Trophoblast cell (in vitro differentiated cells and primary cell): ENCODE results near the gene LPAR1.

ENCODE experiments used
- DNase-seq, 2 donors: peaks; one replicate each; pipeline ENCODE4 v3.0.0-alpha.2; 2016
- H2AFZ ChIP-seq: 2 replicates; pipeline ENCODE4 v1.6.1; 2013; ENCODE audit warnings: low read length, moderate library complexity, mild to moderate bottlenecking; ENCODE audit not compliant: insufficient read depth, poor library complexity
- H2AK5ac ChIP-seq: 2 replicates; pipeline ENCODE4 v1.6.1; 2013; ENCODE audit warnings: mild to moderate bottlenecking, low read length
- H2BK120ac ChIP-seq: 2 replicates; pipeline ENCODE4 v1.6.1; 2013; ENCODE audit warnings: low read length, mild to moderate bottlenecking, moderate library complexity; ENCODE audit not compliant: insufficient read depth, poor library complexity
- H2BK12ac ChIP-seq: 2 replicates; pipeline ENCODE4 v1.6.1; 2013; ENCODE audit warnings: mild to moderate bottlenecking, low read length, moderate library complexity
- H2BK5ac ChIP-seq: 2 replicates; pipeline ENCODE4 v1.6.1; 2013; ENCODE audit warnings: low read length, low read depth, moderate library complexity, mild to moderate bottlenecking; ENCODE audit not compliant: poor library complexity
- H3K14ac ChIP-seq: 2 replicates; pipeline ENCODE4 v1.6.1; 2013; ENCODE audit warnings: mild to moderate bottlenecking, low read length
- H3K18ac ChIP-seq: 2 replicates; pipeline ENCODE4 v1.6.1; 2013; ENCODE audit warnings: mild to moderate bottlenecking, low read length
- H3K23ac ChIP-seq: 2 replicates; pipeline ENCODE4 v1.6.1; 2013; ENCODE audit warnings: low read length
- H3K27ac ChIP-seq: 2 replicates; pipeline ENCODE4 v1.5.1; 2013; ENCODE audit warnings: low read depth, mild to moderate bottlenecking, inconsistent platforms, low read length, moderate library complexity
- H3K27me3 ChIP-seq: 2 replicates; pipeline ENCODE4 v1.6.1; 2013; ENCODE audit warnings: inconsistent platforms, mild to moderate bottlenecking, low read length, moderate library complexity; ENCODE audit not compliant: insufficient read depth
- H3K36me3 ChIP-seq, 2 experiments: 1 replicate in 1 of 2; 2 replicates in 1 of 2; pipeline ENCODE4 v1.6.1; 2013; ENCODE audit warnings: low read length in 2 of 2, mild to moderate bottlenecking in 2 of 2, moderate library complexity in 1 of 2; ENCODE audit not compliant: insufficient read depth in 2 of 2, control insufficient read depth in 1 of 2
- H3K4ac ChIP-seq: 2 replicates; pipeline ENCODE4 v1.6.1; 2013; ENCODE audit warnings: low read depth, mild to moderate bottlenecking, low read length, moderate library complexity
- H3K4me1 ChIP-seq, 2 experiments: 1 replicate in 1 of 2; 2 replicates in 1 of 2; pipeline ENCODE4 v1.6.1; 2013; ENCODE audit warnings: low read length in 2 of 2, mild to moderate bottlenecking in 2 of 2, moderate library complexity in 1 of 2; ENCODE audit not compliant: insufficient read depth in 2 of 2, control insufficient read depth in 1 of 2
- H3K4me2 ChIP-seq: 2 replicates; pipeline ENCODE4 v1.6.1; 2013; ENCODE audit warnings: inconsistent platforms, mild to moderate bottlenecking, low read length, moderate library complexity
- H3K4me3 ChIP-seq: 2 replicates; pipeline ENCODE4 v1.5.1; 2013; ENCODE audit warnings: mild to moderate bottlenecking, low read depth, low read length, inconsistent platforms
- H3K79me1 ChIP-seq: one replicate; pipeline ENCODE4 v1.6.1; 2013; ENCODE audit warnings: low read length
- H3K79me2 ChIP-seq: 2 replicates; pipeline ENCODE4 v1.6.1; 2013; ENCODE audit warnings: low read length, mild to moderate bottlenecking; ENCODE audit not compliant: control insufficient read depth, insufficient read depth, poor library complexity
- H3K9ac ChIP-seq: 2 replicates; pipeline ENCODE4 v1.6.1; 2013; ENCODE audit warnings: mild to moderate bottlenecking, low read length
- H3K9me3 ChIP-seq: 2 replicates; pipeline ENCODE4 v1.6.1; 2013; ENCODE audit warnings: low read depth, mild to moderate bottlenecking, control low read depth, inconsistent platforms, low read length; ENCODE audit not compliant: insufficient read depth
- H4K12ac ChIP-seq: 2 replicates; pipeline ENCODE4 v1.6.1; 2013; ENCODE audit warnings: low read depth, mild to moderate bottlenecking, low read length, moderate library complexity
- H4K8ac ChIP-seq: 2 replicates; pipeline ENCODE4 v1.6.1; 2013; ENCODE audit warnings: low read depth, mild to moderate bottlenecking, low read length, moderate library complexity
- H4K91ac ChIP-seq: one replicate; pipeline ENCODE4 v1.6.1; 2013; ENCODE audit warnings: low read depth, mild to moderate bottlenecking, low read length, moderate library complexity
- WGBS: extraction: QIAGEN DNeasy Blood & Tissue Kit; methylation state at CpG from one replicate; pipeline ENCODE4 v1.1.7; 2013; ENCODE audit warnings: missing lambda C conversion rate; ENCODE audit not compliant: insufficient read length, insufficient coverage; ENCODE audit errors: extremely low coverage; 5-methylcytosine and 5-hydroxymethylcytosine counted together

The LPAR1 gene

DNA sequence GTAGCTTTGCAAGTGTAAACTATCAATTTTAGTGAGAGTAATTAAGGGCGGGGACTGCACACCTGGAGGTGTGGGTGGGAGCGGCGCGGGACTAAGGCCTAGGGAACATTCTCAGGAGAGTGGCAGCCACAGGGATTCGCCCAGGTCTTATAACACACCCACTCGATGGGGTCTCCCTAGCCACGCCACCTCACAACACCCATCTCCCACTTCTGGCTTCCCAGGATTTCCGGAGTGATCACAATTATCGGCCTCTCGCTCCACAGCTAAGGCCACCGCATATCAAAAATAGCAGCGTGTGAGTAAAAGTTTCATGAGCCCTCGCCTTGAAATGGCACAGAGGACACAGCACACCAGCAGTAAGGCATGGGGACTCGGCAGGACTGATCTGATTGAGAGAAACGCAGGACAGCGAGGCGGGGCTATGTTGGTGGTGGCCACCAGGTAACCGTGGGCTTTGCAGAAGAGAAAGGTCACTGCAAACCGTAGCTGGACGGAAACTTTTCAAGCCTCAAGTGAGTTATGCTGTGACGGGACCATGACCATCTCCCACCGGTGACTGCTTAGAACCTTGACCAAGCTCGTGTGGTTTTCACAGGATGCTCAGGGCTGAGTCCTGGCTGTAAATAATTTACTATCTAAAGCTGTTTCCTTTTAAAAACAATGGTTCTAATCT, 1.1 kb upstream of the LPAR1 start:
- no peak overlapping the region for H3K27ac ChIP-seq
- no peaks in the 10 kb centered on the region for H3K27me3 ChIP-seq
- H3K14ac ChIP-seq, result no peak overlapping the region
- H3K9ac ChIP-seq, result no peak overlapping the region
- no peak overlapping the region for H2BK5ac ChIP-seq
- H3K79me2 ChIP-seq, result peaks cover 6% of the 10 kb centered on the region
- no peaks in the 10 kb centered on the region for H3K36me3 ChIP-seq
- peak overlapping the region; percentile 9 for H4K8ac ChIP-seq
- H2AFZ ChIP-seq, result no peak overlapping the region
- peaks cover 4 to 7% of the 10 kb centered on the region in 2 experiments for H3K4me1 ChIP-seq
- H3K18ac ChIP-seq, result no peak overlapping the region
- no peak for DNase-seq
- H2BK12ac ChIP-seq, result no peak overlapping the region
- no peak overlapping the region for H3K4ac ChIP-seq
- no peak overlapping the region for H2AK5ac ChIP-seq
- no peak overlapping the region for H4K12ac ChIP-seq
- H3K79me1 ChIP-seq, result peaks cover 9% of the 10 kb centered on the region
- no CpG with 5 or more reads among the region's 23 CpGs for WGBS
- H3K4me3 ChIP-seq, result no peak overlapping the region
- H3K9me3 ChIP-seq, result no peaks in the 10 kb centered on the region
- no peak overlapping the region for H4K91ac ChIP-seq
- H2BK120ac ChIP-seq, result no peak overlapping the region
- H3K4me2 ChIP-seq, result peak overlapping the region; percentile 100
- H3K23ac ChIP-seq, result no peak overlapping the region

- Histone ChIP-seq H3K4me2 (peak overlapping the region; percentile 100), H3K14ac (peak overlapping the region; percentile 84), H3K4me3 (peak overlapping the region; percentile 95), H2AK5ac (no peak overlapping the region), H3K4ac (no peak overlapping the region), H3K36me3 (no peaks in the 10 kb centered on the region), H4K8ac (peak overlapping the region; percentile 89), H3K18ac (peak overlapping the region; percentile 67), H2AFZ (peak overlapping the region; percentile 86), H3K27ac (peak overlapping the region; percentile 48), H2BK120ac (no peak overlapping the region), H3K9ac (peak overlapping the region; percentile 90), H3K23ac (no peak overlapping the region), H2BK5ac (peak overlapping the region; percentile 14), H4K91ac (peak overlapping the region; percentile 60), H2BK12ac (peak overlapping the region; percentile 19), H3K79me1 (peaks cover 9% of the 10 kb centered on the region), H4K12ac (peak overlapping the region; percentile 27), H3K9me3 (no peaks in the 10 kb centered on the region), H3K79me2 (peaks cover 6% of the 10 kb centered on the region), H3K4me1 (peaks cover 4 to 7% of the 10 kb centered on the region in 2 experiments), H3K27me3 (no peaks in the 10 kb centered on the region)
- WGBS, result no CpG with 5 or more reads among the region's 83 CpGs
- DNase-seq, result peak; percentile 5 to 14
Measured at GRCh38 chr9:111037708-111038330, 451 bp downstream of the LPAR1 start.

DNA sequence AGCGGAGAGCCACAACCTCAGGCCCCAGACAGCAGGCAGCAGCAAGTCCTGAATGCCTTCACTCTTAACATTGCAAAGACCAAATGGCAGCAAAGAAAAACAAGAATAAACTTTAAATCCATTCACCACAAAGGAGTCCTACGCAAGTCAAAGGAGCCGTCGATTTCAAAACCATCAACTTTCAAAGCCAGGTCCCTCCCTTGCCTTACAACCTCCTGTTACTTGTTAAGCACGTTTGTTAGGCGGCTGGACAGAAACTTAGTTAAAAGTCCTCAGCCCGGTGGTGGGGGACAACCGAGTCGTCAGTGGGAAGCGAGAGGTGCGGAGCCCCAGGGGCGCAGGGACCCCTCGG, 938 bp downstream of the LPAR1 start:
- peak overlapping the region; percentile 81 for H3K9ac ChIP-seq
- peaks cover 9% of the 10 kb centered on the region for H3K79me1 ChIP-seq
- H3K4me2 ChIP-seq, result peak overlapping the region; percentile 100
- no peak overlapping the region for H3K23ac ChIP-seq
- no peak overlapping the region for H4K12ac ChIP-seq
- peak overlapping the region; percentile 64 for H4K8ac ChIP-seq
- peaks cover 4 to 7% of the 10 kb centered on the region in 2 experiments for H3K4me1 ChIP-seq
- H3K27me3 ChIP-seq, result no peaks in the 10 kb centered on the region
- no peak overlapping the region for H3K27ac ChIP-seq
- no peak overlapping the region for H2AK5ac ChIP-seq
- DNase-seq, result no peak
- WGBS, result no CpG with 5 or more reads among the region's 13 CpGs
- peaks cover 6% of the 10 kb centered on the region for H3K79me2 ChIP-seq
- no peak overlapping the region for H2BK12ac ChIP-seq
- peak overlapping the region; percentile 95 for H3K4me3 ChIP-seq
- peak overlapping the region; percentile 67 for H3K18ac ChIP-seq
- no peak overlapping the region for H3K4ac ChIP-seq
- H2BK120ac ChIP-seq, result no peak overlapping the region
- H3K9me3 ChIP-seq, result no peaks in the 10 kb centered on the region
- no peak overlapping the region for H2BK5ac ChIP-seq
- no peaks in the 10 kb centered on the region for H3K36me3 ChIP-seq
- peak overlapping the region; percentile 60 for H4K91ac ChIP-seq
- peak overlapping the region; percentile 61 for H2AFZ ChIP-seq
- peak overlapping the region; percentile 52 for H3K14ac ChIP-seq

DNA sequence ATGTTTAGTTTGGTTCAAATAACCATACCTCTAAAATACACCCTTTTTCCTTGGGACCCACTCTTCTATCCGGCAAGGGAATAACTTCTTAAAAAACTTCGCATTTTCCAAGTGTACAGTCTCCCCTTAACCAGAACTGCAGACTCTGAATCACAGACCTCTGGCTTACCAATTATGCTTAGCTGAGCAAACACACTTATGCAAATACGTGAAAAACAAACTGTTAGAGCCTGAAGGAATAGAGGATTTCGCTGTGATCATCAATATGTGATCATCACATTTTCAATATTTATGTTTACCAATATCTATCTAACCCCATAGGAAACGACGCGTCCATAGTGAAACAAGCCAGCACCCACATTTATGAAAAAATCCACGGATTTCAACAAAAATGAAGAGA, 1.3 kb downstream of the LPAR1 start:
- peaks cover 4 to 7% of the 10 kb centered on the region in 2 experiments for H3K4me1 ChIP-seq
- no peak overlapping the region for H3K4ac ChIP-seq
- H4K8ac ChIP-seq, result no peak overlapping the region
- no peaks in the 10 kb centered on the region for H3K36me3 ChIP-seq
- H3K4me3 ChIP-seq, result no peak overlapping the region
- H2BK12ac ChIP-seq, result no peak overlapping the region
- no peak overlapping the region for H4K12ac ChIP-seq
- H3K14ac ChIP-seq, result no peak overlapping the region
- no peak overlapping the region for H4K91ac ChIP-seq
- peaks cover 6% of the 10 kb centered on the region for H3K79me2 ChIP-seq
- no peak overlapping the region for H3K9ac ChIP-seq
- peak overlapping the region; percentile 100 for H3K4me2 ChIP-seq
- H3K18ac ChIP-seq, result no peak overlapping the region
- H2BK5ac ChIP-seq, result no peak overlapping the region
- WGBS, result no CpG with 5 or more reads among the region's 8 CpGs
- no peak overlapping the region for H2BK120ac ChIP-seq
- peak overlapping the region; percentile 61 for H2AFZ ChIP-seq
- H3K27me3 ChIP-seq, result no peaks in the 10 kb centered on the region
- no peak for DNase-seq
- no peak overlapping the region for H3K23ac ChIP-seq
- no peaks in the 10 kb centered on the region for H3K9me3 ChIP-seq
- no peak overlapping the region for H2AK5ac ChIP-seq
- H3K27ac ChIP-seq, result no peak overlapping the region
- H3K79me1 ChIP-seq, result peaks cover 9% of the 10 kb centered on the region
